HG03558 (cell line): ENCODE results near the gene ANKDD1A.

Source experiments
- ATAC-seq: cut with Tn5 transposase; IDR thresholded peaks from one replicate; pipeline ENCODE4 v1.9.1; 2021; ENCODE audit warnings: moderate number of reproducible peaks; ENCODE audit not compliant: unreplicated experiment; ENCODE audit errors: extremely low read depth

ANKDD1A gene

GRCh38 chr15:64894395-64895056, 17.2 kb upstream of the ANKDD1A start:
- ATAC-seq, result no peak

- ATAC-seq, result no peak
Observed at GRCh38 chr15:64895285-64896065, 16.2 kb upstream of the ANKDD1A start.

- no peak for ATAC-seq
Observed at GRCh38 chr15:64896371-64897069, 15.2 kb upstream of the ANKDD1A start.

GRCh38 chr15:64897345-64897985, 14.2 kb upstream of the ANKDD1A start:
- no peak for ATAC-seq

GRCh38 chr15:64898406-64898805, 13.3 kb upstream of the ANKDD1A start:
- ATAC-seq, result no peak

- no peak for ATAC-seq
Observed at GRCh38 chr15:64901141-64901540, 10.6 kb upstream of the ANKDD1A start.

GRCh38 chr15:64901914-64902313, 9.8 kb upstream of the ANKDD1A start:
- ATAC-seq, result no peak

GRCh38 chr15:64902863-64903262, 8.8 kb upstream of the ANKDD1A start:
- no peak for ATAC-seq

GRCh38 chr15:64903326-64903950, 8.3 kb upstream of the ANKDD1A start:
- ATAC-seq, result no peak

- no peak for ATAC-seq
Observed at GRCh38 chr15:64904189-64904588, 7.5 kb upstream of the ANKDD1A start.

- ATAC-seq, result no peak
Observed at GRCh38 chr15:64905119-64905831, 6.4 kb upstream of the ANKDD1A start.

GRCh38 chr15:64905941-64906340, 5.8 kb upstream of the ANKDD1A start:
- ATAC-seq, result no peak

- ATAC-seq, result no peak
Observed at GRCh38 chr15:64906402-64906801, 5.3 kb upstream of the ANKDD1A start.

- no peak for ATAC-seq
Observed at GRCh38 chr15:64907991-64908390, 3.7 kb upstream of the ANKDD1A start.

GRCh38 chr15:64909546-64909945, 2.2 kb upstream of the ANKDD1A start:
- ATAC-seq, result no peak

- ATAC-seq, result no peak
Observed at GRCh38 chr15:64912379-64913325, 950 bp downstream of the ANKDD1A start.

- ATAC-seq, result no peak
Observed at GRCh38 chr15:64915518-64916227, 4.0 kb downstream of the ANKDD1A start.

- no peak for ATAC-seq
Observed at GRCh38 chr15:64916365-64916764, 4.7 kb downstream of the ANKDD1A start.
